H9 (cell line): Measurements from ENCODE around the gene FAM219B. TPM values are rescaled to one million over a fixed set of nuclear protein-coding genes. Genes with fewer than 3 reads are reported as not detected.

Experiments
- DNase-seq: peaks from one replicate; pipeline ENCODE4 v3.0.0-alpha.2; 2017
- H2AFZ ChIP-seq: one replicate; pipeline ENCODE4 v1.6.1; 2013; ENCODE audit warnings: mild to moderate bottlenecking, low read length, control low read depth, moderate library complexity
- H2AK5ac ChIP-seq: 2 replicates; pipeline ENCODE4 v1.6.1; 2013; ENCODE audit warnings: low read length, control low read depth, mixed read lengths; ENCODE audit not compliant: insufficient read length
- H2BK120ac ChIP-seq: one replicate; pipeline ENCODE4 v1.6.1; 2013; ENCODE audit warnings: low read depth, mild to moderate bottlenecking, low read length, control low read depth, inconsistent platforms; ENCODE audit not compliant: poor library complexity, severe bottlenecking
- H2BK12ac ChIP-seq: 2 replicates; pipeline ENCODE4 v1.6.1; 2013; ENCODE audit warnings: low read length, control low read depth, mixed read lengths, low read depth; ENCODE audit not compliant: insufficient read length
- H2BK15ac ChIP-seq: 2 replicates; pipeline ENCODE4 v1.6.1; 2013; ENCODE audit warnings: low read depth, low read length, control low read depth
- H2BK20ac ChIP-seq: one replicate; pipeline ENCODE4 v1.6.1; 2013; ENCODE audit warnings: low read depth, mild to moderate bottlenecking, low read length, control low read depth, inconsistent platforms; ENCODE audit not compliant: poor library complexity, severe bottlenecking
- H2BK5ac ChIP-seq: 2 replicates; pipeline ENCODE4 v1.6.1; 2013; ENCODE audit warnings: low read length, control low read depth, mixed read lengths; ENCODE audit not compliant: insufficient read length
- H3K14ac ChIP-seq: 2 replicates; pipeline ENCODE4 v1.6.1; 2013; ENCODE audit warnings: low read length, control low read depth; ENCODE audit not compliant: insufficient read depth
- H3K18ac ChIP-seq: 2 replicates; pipeline ENCODE4 v1.6.1; 2013; ENCODE audit warnings: low read depth, mild to moderate bottlenecking, mixed read lengths, low read length, control low read depth; ENCODE audit not compliant: insufficient read length
- H3K23ac ChIP-seq: 2 replicates; pipeline ENCODE4 v1.6.1; 2013; ENCODE audit warnings: low read length, control low read depth, mixed read lengths, low read depth; ENCODE audit not compliant: insufficient read length
- H3K23me2 ChIP-seq: 2 replicates; pipeline ENCODE4 v1.6.1; 2013; ENCODE audit warnings: low read depth, mild to moderate bottlenecking, mixed read lengths, low read length, control low read depth; ENCODE audit not compliant: insufficient read length, poor library complexity, severe bottlenecking
- H3K27ac ChIP-seq: 2 replicates; pipeline ENCODE4 v1.5.1; 2013; ENCODE audit warnings: low read length, control low read depth, mixed read lengths, low read depth; ENCODE audit not compliant: insufficient read length
- H3K27me3 ChIP-seq: 2 replicates; pipeline ENCODE4 v1.6.1; 2013; ENCODE audit warnings: low read length, control low read depth, inconsistent platforms; ENCODE audit not compliant: insufficient read depth
- H3K4ac ChIP-seq: 2 replicates; pipeline ENCODE4 v1.6.1; 2013; ENCODE audit warnings: low read depth, mild to moderate bottlenecking, control low read depth, inconsistent platforms, low read length, moderate library complexity
- H3K4me1 ChIP-seq: 2 replicates; pipeline ENCODE4 v1.6.1; 2013; ENCODE audit warnings: low read length, control low read depth, inconsistent platforms; ENCODE audit not compliant: insufficient read depth
- H3K4me2 ChIP-seq: 2 replicates; pipeline ENCODE4 v1.6.1; 2013; ENCODE audit warnings: low read length, control low read depth, mixed read lengths; ENCODE audit not compliant: insufficient read length, insufficient read depth
- H3K56ac ChIP-seq: 2 replicates; pipeline ENCODE4 v1.6.1; 2013; ENCODE audit warnings: low read depth, mild to moderate bottlenecking, mixed read lengths, low read length, control low read depth; ENCODE audit not compliant: insufficient read length
- H3K79me1 ChIP-seq: 2 replicates; pipeline ENCODE4 v1.6.1; 2013; ENCODE audit warnings: low read depth, mild to moderate bottlenecking, moderate library complexity, low read length, control low read depth, inconsistent platforms; ENCODE audit not compliant: insufficient read depth, poor library complexity, severe bottlenecking
- H3K79me2 ChIP-seq: 2 replicates; pipeline ENCODE4 v1.6.1; 2013; ENCODE audit warnings: low read length, control low read depth, inconsistent platforms; ENCODE audit not compliant: insufficient read depth
- H3K9ac ChIP-seq: 2 replicates; pipeline ENCODE4 v1.6.1; 2013; ENCODE audit warnings: low read length, control low read depth, mixed read lengths; ENCODE audit not compliant: insufficient read length; ENCODE audit errors: extremely low read depth
- H3K9me3 ChIP-seq: one replicate; pipeline ENCODE4 v1.6.1; 2013; ENCODE audit warnings: low read depth, low read length, inconsistent platforms; ENCODE audit not compliant: control insufficient read depth
- H3T11ph ChIP-seq: one replicate; pipeline ENCODE4 v1.6.1; 2013; ENCODE audit warnings: mild to moderate bottlenecking, low read length, control low read depth, inconsistent platforms
- H4K20me1 ChIP-seq: one replicate; pipeline ENCODE4 v1.6.1; 2013; ENCODE audit not compliant: control insufficient read depth, insufficient read length, insufficient read depth
- H4K5ac ChIP-seq: 2 replicates; pipeline ENCODE4 v1.6.1; 2013; ENCODE audit warnings: low read depth, mild to moderate bottlenecking, mixed read lengths, low read length, control low read depth; ENCODE audit not compliant: insufficient read length
- H4K8ac ChIP-seq: replicated peaks from 2 replicates; pipeline ENCODE4 v1.6.1; 2013; ENCODE audit warnings: low read length, control low read depth, mixed read lengths, low read depth; ENCODE audit not compliant: insufficient read length
- H4K91ac ChIP-seq: 2 replicates; pipeline ENCODE4 v1.6.1; 2013; ENCODE audit warnings: low read depth, mild to moderate bottlenecking, moderate library complexity, mixed read lengths, low read length, control low read depth; ENCODE audit not compliant: insufficient read length
- H3K27ac Mint-ChIP-seq, 3 experiments: 2 replicates in 2 of 3; 3 replicates in 1 of 3; pipeline ENCODE4 v1.8.0; 2020 to 2021; ENCODE audit warnings: mixed read lengths in 3 of 3, mild to moderate bottlenecking in 1 of 3, moderate library complexity in 1 of 3
- H3K27me3 Mint-ChIP-seq: 2 replicates; pipeline ENCODE4 v1.8.0; 2021; ENCODE audit warnings: low read depth, mild to moderate bottlenecking, moderate library complexity, mixed read lengths
- H3K36me3 Mint-ChIP-seq, 3 experiments: 2 replicates in 2 of 3; 3 replicates in 1 of 3; pipeline ENCODE4 v1.8.0; 2020 to 2021; ENCODE audit warnings: low read depth in 3 of 3, mixed read lengths in 3 of 3; ENCODE audit not compliant: insufficient read depth in 1 of 3
- H3K4me1 Mint-ChIP-seq, 2 experiments: 2 replicates each; pipeline ENCODE4 v1.8.0; 2020; ENCODE audit warnings: mixed read lengths in 2 of 2
- H3K4me3 Mint-ChIP-seq, 2 experiments: 2 replicates in 1 of 2; 3 replicates in 1 of 2; pipeline ENCODE4 v1.8.0; 2020 to 2021; ENCODE audit warnings: mild to moderate bottlenecking in 2 of 2, mixed read lengths in 2 of 2, moderate library complexity in 1 of 2
- H3K9me3 Mint-ChIP-seq, 2 experiments: 2 replicates in 1 of 2; 3 replicates in 1 of 2; pipeline ENCODE4 v1.8.0; 2020; ENCODE audit warnings: mild to moderate bottlenecking in 2 of 2, mixed read lengths in 2 of 2, moderate library complexity in 1 of 2
- WGBS: extraction: QIAGEN DNeasy Blood & Tissue Kit; methylation state at CpG from one replicate; pipeline ENCODE4 v1.1.7; 2013; ENCODE audit warnings: missing lambda C conversion rate, low lambda C conversion rate, mixed read lengths; ENCODE audit not compliant: insufficient read length; ENCODE audit errors: extremely low coverage; 5-methylcytosine and 5-hydroxymethylcytosine counted together
- total RNA-seq: library from RNA; stranded (reverse); gene quantifications from 2 replicates; pipeline ENCODE4 v1.2.1, GENCODE V29; 2021
- TF ChIP-seq, protein P1 (sequence below): fragments of 200-600 bp; sonication (generic); conservative IDR thresholded peaks from 3 replicates; pipeline ENCODE4 v1.8.0; 2021; ENCODE audit warnings: antibody characterized with exemption, mild to moderate bottlenecking

Gene FAM219B
- total RNA-seq, 1 experiment from 2014 or later, result 60.3 TPM

DNA sequence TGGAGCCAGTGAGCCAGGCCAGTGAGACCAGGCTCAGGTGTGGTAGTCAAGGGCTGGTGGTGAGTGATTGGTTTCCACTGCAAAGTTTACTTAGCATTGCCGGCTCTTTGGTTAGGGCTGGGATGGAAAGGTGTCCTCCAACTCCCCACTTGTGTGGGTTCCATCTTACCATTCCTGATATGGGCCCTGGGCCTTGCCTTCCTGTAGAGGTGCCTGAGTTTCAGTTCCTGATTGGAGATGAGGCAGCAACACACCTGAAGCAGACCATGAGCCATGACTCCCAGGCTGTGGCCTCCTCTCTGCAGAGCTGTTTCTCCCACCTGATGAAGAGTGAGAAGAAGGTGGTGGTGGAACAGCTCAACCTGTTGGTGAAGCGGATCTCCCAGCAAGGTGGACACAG lies 13.7 kb downstream of the FAM219B start:
- DNase-seq, result no peak
- no peak overlapping the region for H3K9ac ChIP-seq
- no peak overlapping the region for H3K4me2 ChIP-seq
- no peak overlapping the region for H3K27ac ChIP-seq
- H2BK120ac ChIP-seq, result no peak overlapping the region
- H3T11ph ChIP-seq, result no peak overlapping the region
- H2BK15ac ChIP-seq, result no peak overlapping the region
- H3K56ac ChIP-seq, result no peak overlapping the region
- no peaks in the 10 kb centered on the region for H3K4me1 ChIP-seq
- no peaks in the 10 kb centered on the region for H3K9me3 ChIP-seq
- no peak overlapping the region for H2BK12ac ChIP-seq
- H2BK20ac ChIP-seq, result no peak overlapping the region
- H2BK5ac ChIP-seq, result no peak overlapping the region
- Mint-ChIP-seq H3K9me3 (no peaks in the 10 kb centered on the region; a peak in 1 of 5 replicates), H3K36me3 (peaks cover 15 to 39% (median 36%) of the 10 kb centered on the region in 3 experiments; a peak in 6 of 7 replicates), H3K4me3 (no peak overlapping the region), H3K27ac (no peak overlapping the region; a peak in 1 of 7 replicates), H3K27me3 (no peaks in the 10 kb centered on the region), H3K4me1 (peaks cover 19 to 20% of the 10 kb centered on the region in 2 experiments)
- TF ChIP-seq, protein P1, sequence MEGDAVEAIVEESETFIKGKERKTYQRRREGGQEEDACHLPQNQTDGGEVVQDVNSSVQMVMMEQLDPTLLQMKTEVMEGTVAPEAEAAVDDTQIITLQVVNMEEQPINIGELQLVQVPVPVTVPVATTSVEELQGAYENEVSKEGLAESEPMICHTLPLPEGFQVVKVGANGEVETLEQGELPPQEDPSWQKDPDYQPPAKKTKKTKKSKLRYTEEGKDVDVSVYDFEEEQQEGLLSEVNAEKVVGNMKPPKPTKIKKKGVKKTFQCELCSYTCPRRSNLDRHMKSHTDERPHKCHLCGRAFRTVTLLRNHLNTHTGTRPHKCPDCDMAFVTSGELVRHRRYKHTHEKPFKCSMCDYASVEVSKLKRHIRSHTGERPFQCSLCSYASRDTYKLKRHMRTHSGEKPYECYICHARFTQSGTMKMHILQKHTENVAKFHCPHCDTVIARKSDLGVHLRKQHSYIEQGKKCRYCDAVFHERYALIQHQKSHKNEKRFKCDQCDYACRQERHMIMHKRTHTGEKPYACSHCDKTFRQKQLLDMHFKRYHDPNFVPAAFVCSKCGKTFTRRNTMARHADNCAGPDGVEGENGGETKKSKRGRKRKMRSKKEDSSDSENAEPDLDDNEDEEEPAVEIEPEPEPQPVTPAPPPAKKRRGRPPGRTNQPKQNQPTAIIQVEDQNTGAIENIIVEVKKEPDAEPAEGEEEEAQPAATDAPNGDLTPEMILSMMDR, result no peak
- no peak overlapping the region for H2AFZ ChIP-seq
- H3K27me3 ChIP-seq, result no peaks in the 10 kb centered on the region
- H4K5ac ChIP-seq, result no peak overlapping the region
- WGBS, result no CpG with 5 or more reads among the region's 2 CpGs
- no peak overlapping the region for H3K4ac ChIP-seq
- no peak overlapping the region for H2AK5ac ChIP-seq
- no peaks in the 10 kb centered on the region for H4K20me1 ChIP-seq
- no peak overlapping the region for H3K23ac ChIP-seq
- no peak overlapping the region for H4K91ac ChIP-seq
- no peaks in the 10 kb centered on the region for H3K79me2 ChIP-seq
- no peak overlapping the region for H4K8ac ChIP-seq
- peaks cover 11% of the 10 kb centered on the region for H3K23me2 ChIP-seq
- H3K14ac ChIP-seq, result no peak overlapping the region
- H3K79me1 ChIP-seq, result no peaks in the 10 kb centered on the region
- no peak overlapping the region for H3K18ac ChIP-seq
